Ishikawa (cell line): ENCODE results near the gene MACROD2.

Experiments
- CEBPB ChIP-seq: IDR thresholded peaks from 2 replicates; pipeline ENCODE4 v1.6.1; 2012
- CREB1 ChIP-seq: IDR thresholded peaks from 2 replicates; pipeline ENCODE4 v1.6.1; 2012; ENCODE audit warnings: low read depth
- EGR1 ChIP-seq: IDR thresholded peaks from 2 replicates; pipeline ENCODE4 v1.6.1; 2012
- EP300 ChIP-seq: IDR thresholded peaks from 2 replicates; pipeline ENCODE4 v1.6.1; 2012; ENCODE audit warnings: borderline replicate concordance
- FOXM1 ChIP-seq: IDR thresholded peaks from 2 replicates; pipeline ENCODE4 v1.6.1; 2012; ENCODE audit warnings: low read depth, borderline replicate concordance
- NFIC ChIP-seq: IDR thresholded peaks from 2 replicates; pipeline ENCODE4 v1.6.1; 2012
- RAD21 ChIP-seq: IDR thresholded peaks from 2 replicates; pipeline ENCODE4 v1.6.1; 2012; ENCODE audit warnings: low read depth
- TAF1 ChIP-seq: IDR thresholded peaks from 2 replicates; pipeline ENCODE4 v1.6.1; 2012; ENCODE audit warnings: low read depth, mild to moderate bottlenecking
- TCF12 ChIP-seq: IDR thresholded peaks from 2 replicates; pipeline ENCODE4 v1.6.1; 2012; ENCODE audit warnings: low read depth
- TEAD4 ChIP-seq: IDR thresholded peaks from 2 replicates; pipeline ENCODE4 v1.6.1; 2012
- YY1 ChIP-seq: IDR thresholded peaks from 2 replicates; pipeline ENCODE4 v1.6.1; 2012; ENCODE audit warnings: low read depth
- ZBTB7A ChIP-seq: IDR thresholded peaks from 2 replicates; pipeline ENCODE4 v1.6.1; 2012; ENCODE audit warnings: low read depth
- TF ChIP-seq, protein P1 (sequence below): IDR thresholded peaks from 2 replicates; pipeline ENCODE4 v1.6.1; 2012
- TF ChIP-seq, protein P2 (sequence below): IDR thresholded peaks from 2 replicates; pipeline ENCODE4 v1.6.1; 2012
- TF ChIP-seq, protein P3 (sequence below): IDR thresholded peaks from 2 replicates; pipeline ENCODE4 v1.6.1; 2012; ENCODE audit warnings: low read depth, mild to moderate bottlenecking

The MACROD2 gene

DNA sequence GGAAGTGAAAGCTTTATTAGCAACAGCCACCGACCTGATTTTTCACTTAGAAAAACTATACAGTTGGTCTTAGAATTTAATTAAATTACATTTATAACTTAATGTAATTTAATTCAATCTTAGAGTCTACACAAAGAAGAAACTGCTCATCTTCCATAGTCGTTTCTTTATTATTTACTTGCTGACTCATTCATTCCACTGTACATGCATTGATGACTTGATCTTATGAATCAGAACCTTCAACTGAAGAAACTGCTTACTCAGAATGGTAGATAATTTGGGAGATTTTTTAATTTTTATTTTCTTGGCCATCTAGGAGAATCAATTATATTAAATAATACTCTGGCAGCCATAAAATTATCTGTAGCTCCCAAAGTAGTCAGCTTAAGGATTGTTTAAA, 1363.7 kb downstream of the MACROD2 start:
- TF ChIP-seq CEBPB, result no peak
- TF ChIP-seq TEAD4, result no peak
- no peak for TF ChIP-seq TAF1
- TF ChIP-seq EGR1, result no peak
- TF ChIP-seq EP300, result no peak
- no peak for TF ChIP-seq TCF12
- no peak for TF ChIP-seq NFIC
- no peak for TF ChIP-seq FOXM1
- TF ChIP-seq, protein P1, sequence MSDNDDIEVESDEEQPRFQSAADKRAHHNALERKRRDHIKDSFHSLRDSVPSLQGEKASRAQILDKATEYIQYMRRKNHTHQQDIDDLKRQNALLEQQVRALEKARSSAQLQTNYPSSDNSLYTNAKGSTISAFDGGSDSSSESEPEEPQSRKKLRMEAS, result no peak
- no peak for TF ChIP-seq ZBTB7A
- TF ChIP-seq RAD21, result no peak
- TF ChIP-seq YY1, result no peak
- no peak for TF ChIP-seq CREB1
- TF ChIP-seq, protein P2, sequence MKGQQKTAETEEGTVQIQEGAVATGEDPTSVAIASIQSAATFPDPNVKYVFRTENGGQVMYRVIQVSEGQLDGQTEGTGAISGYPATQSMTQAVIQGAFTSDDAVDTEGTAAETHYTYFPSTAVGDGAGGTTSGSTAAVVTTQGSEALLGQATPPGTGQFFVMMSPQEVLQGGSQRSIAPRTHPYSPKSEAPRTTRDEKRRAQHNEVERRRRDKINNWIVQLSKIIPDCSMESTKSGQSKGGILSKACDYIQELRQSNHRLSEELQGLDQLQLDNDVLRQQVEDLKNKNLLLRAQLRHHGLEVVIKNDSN, result no peak

DNA sequence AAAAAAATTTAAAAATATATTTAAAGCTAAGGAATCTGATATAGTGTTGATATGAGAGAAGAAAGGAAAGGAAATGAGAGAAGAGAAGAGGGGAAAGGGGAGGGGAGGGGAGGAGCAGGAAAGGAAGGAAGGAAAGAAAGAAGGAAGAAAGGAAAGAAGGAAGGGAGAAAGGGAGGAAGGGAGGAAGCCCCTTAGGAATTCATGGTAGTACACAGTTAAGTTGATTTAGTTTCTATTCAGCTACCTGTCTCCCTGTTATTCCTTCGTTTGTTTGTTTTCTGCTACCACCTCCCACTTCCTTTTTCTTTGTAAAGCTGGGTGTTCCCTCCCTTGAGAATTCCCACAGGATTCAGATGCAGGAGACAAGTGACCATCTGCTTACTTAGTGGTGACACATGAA, 1367.5 kb downstream of the MACROD2 start:
- TF ChIP-seq EP300, result no peak
- TF ChIP-seq CREB1, result no peak
- no peak for TF ChIP-seq CEBPB
- no peak for TF ChIP-seq RAD21
- no peak for TF ChIP-seq TCF12
- TF ChIP-seq TAF1, result no peak
- no peak for TF ChIP-seq FOXM1
- TF ChIP-seq NFIC, result no peak
- no peak for TF ChIP-seq YY1

DNA sequence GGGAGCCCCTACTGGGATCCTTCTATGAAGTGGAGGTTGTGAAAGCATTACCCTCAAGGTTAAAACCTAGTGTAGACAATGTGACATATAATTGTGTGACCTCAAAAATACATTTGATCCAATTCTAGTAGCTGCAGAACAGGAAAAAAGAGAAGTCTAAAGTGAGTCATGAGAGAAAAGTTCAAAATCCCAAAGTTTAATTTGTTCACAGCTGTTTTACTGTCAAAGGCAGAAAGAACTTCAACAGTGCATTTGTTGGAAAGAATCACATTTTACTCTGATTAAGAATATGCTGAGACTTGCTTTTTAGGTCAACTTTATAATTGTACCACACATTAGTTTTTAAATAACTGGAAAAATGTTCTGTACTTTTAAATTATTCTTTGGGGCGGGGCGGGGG, 1369.5 kb downstream of the MACROD2 start:
- TF ChIP-seq RAD21 (no peak), EGR1 (no peak), CEBPB (no peak), YY1 (no peak), FOXM1 (no peak), TCF12 (no peak), TAF1 (no peak), ZBTB7A (no peak), NFIC (no peak)
- TF ChIP-seq, protein P2, result no peak
- TF ChIP-seq, protein P1, result no peak
- TF ChIP-seq, protein P3, sequence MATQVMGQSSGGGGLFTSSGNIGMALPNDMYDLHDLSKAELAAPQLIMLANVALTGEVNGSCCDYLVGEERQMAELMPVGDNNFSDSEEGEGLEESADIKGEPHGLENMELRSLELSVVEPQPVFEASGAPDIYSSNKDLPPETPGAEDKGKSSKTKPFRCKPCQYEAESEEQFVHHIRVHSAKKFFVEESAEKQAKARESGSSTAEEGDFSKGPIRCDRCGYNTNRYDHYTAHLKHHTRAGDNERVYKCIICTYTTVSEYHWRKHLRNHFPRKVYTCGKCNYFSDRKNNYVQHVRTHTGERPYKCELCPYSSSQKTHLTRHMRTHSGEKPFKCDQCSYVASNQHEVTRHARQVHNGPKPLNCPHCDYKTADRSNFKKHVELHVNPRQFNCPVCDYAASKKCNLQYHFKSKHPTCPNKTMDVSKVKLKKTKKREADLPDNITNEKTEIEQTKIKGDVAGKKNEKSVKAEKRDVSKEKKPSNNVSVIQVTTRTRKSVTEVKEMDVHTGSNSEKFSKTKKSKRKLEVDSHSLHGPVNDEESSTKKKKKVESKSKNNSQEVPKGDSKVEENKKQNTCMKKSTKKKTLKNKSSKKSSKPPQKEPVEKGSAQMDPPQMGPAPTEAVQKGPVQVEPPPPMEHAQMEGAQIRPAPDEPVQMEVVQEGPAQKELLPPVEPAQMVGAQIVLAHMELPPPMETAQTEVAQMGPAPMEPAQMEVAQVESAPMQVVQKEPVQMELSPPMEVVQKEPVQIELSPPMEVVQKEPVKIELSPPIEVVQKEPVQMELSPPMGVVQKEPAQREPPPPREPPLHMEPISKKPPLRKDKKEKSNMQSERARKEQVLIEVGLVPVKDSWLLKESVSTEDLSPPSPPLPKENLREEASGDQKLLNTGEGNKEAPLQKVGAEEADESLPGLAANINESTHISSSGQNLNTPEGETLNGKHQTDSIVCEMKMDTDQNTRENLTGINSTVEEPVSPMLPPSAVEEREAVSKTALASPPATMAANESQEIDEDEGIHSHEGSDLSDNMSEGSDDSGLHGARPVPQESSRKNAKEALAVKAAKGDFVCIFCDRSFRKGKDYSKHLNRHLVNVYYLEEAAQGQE, result no peak

DNA sequence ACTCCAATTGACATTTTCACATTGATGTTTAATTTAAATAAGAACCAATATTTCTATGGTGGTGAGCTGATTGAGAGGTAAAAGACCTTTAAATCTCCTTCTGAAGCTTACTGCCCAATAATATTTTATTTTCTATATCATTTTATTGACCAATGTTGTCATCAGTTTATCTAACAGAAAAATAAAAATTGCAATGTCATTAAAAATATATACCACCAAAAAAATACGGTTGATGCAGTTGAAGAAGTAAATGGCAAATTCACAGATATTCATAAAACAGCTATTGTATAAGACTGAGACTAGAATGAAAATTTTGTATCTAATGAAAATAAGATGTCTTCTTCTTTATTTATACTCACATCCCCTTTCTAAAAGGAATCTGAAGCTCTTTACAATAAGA, 1375.1 kb downstream of the MACROD2 start:
- TF ChIP-seq TAF1 (no peak), NFIC (no peak), TCF12 (no peak), RAD21 (no peak), CEBPB (no peak), TEAD4 (no peak), ZBTB7A (no peak), EGR1 (no peak), FOXM1 (no peak)
- TF ChIP-seq, protein P2, result no peak
- TF ChIP-seq, protein P3, result no peak

DNA sequence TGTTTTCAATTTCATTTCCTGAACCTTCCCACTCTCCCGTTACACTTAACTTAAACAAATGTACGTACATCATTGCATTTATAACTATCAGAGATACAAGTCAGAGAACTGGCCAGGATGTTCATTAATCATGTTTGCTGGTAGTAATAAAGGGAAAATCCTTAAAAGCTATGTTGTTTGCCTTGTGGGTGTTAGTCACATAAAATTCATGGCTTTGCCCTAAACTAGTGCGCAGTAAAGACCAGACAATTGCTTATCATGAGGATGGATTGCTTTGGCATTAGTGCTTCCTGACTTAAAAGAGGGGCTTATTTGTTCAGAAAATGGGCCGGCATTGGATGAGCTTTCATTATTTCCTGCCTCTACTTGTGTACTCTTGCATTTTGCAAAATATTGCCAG, 1379.4 kb downstream of the MACROD2 start:
- TF ChIP-seq ZBTB7A (no peak), EP300 (no peak), FOXM1 (no peak), EGR1 (no peak), TEAD4 (no peak), RAD21 (no peak), NFIC (no peak)
- TF ChIP-seq, protein P2, result no peak
- TF ChIP-seq, protein P3, result no peak
